ENCODE data around the gene TLN1. TPM values are rescaled to one million over a fixed set of nuclear protein-coding genes. Genes with fewer than 3 reads are reported as not detected.
A peak's percentile ranks its signal among the peaks of the same experiment; 100 is the strongest.

TLN1 gene
- total RNA-seq, 1 donor from 2014 or later: 79.0 TPM

DNA sequence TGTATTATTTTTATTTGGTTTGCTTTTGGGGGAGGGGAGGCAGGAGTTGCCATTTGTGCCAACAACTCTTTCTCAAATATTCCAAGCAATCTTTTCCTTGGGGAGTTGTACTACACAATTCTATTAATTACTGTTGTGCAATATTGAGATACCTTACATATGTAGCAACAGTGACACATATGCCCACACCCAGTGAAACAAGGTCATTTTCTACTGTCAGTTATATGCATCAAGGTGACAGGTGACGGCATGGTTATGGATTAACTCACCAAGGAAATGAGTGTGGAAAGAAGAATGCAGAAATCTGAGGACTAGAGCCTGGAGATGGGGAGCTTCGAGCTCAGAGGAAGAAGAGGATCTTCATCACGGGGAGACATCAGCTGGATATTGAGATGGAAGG is 39.9 kb upstream of the TLN1 start:
- H3K27me3 ChIP-seq (ENCODE audit: control insufficient read depth, insufficient read depth, low read length): no peaks in the 10 kb centered on the region
- DNase-seq (ENCODE audit: low read depth) (peak; percentile 92), FAIRE-seq (no peak)
- no peak overlapping the region for H3K4me3 ChIP-seq (ENCODE audit: low read depth, low read length)
- TF ChIP-seq, protein P1, sequence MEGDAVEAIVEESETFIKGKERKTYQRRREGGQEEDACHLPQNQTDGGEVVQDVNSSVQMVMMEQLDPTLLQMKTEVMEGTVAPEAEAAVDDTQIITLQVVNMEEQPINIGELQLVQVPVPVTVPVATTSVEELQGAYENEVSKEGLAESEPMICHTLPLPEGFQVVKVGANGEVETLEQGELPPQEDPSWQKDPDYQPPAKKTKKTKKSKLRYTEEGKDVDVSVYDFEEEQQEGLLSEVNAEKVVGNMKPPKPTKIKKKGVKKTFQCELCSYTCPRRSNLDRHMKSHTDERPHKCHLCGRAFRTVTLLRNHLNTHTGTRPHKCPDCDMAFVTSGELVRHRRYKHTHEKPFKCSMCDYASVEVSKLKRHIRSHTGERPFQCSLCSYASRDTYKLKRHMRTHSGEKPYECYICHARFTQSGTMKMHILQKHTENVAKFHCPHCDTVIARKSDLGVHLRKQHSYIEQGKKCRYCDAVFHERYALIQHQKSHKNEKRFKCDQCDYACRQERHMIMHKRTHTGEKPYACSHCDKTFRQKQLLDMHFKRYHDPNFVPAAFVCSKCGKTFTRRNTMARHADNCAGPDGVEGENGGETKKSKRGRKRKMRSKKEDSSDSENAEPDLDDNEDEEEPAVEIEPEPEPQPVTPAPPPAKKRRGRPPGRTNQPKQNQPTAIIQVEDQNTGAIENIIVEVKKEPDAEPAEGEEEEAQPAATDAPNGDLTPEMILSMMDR (IDR thresholded peaks at IDR 0.05; ENCODE audit: insufficient read depth, low read length, severe bottlenecking): no peak
- H3K36me3 ChIP-seq (ENCODE audit: control insufficient read depth, insufficient read depth, low read length): no peaks in the 10 kb centered on the region

DNA sequence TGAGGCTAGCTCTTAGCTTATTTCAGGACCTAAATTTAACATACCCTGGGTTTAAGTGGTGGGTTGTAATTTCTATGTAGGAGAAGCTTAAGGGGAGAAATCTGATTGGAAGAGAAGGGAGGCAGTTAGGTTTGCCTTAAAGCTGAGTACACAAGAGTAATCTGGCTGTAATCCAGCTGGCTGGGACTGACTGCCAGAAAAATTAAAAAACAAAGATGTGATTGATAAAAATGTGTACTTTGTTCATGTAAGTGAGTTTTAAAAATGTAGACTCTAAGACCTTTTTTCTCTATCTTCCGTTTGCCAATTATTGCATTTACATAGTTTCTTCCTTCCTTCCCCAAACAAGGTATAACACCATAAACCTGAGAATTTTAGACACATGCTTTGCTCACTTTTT is 39.5 kb upstream of the TLN1 start:
- FAIRE-seq (no peak), DNase-seq (ENCODE audit: low read depth) (peak; percentile 36)
- TF ChIP-seq, protein P1 (IDR thresholded peaks at IDR 0.05; ENCODE audit: insufficient read depth, low read length, severe bottlenecking): no peak
- H3K4me3 ChIP-seq (ENCODE audit: low read depth, low read length): no peak overlapping the region
- no peaks in the 10 kb centered on the region for H3K27me3 ChIP-seq (ENCODE audit: control insufficient read depth, insufficient read depth, low read length)
- H3K36me3 ChIP-seq (ENCODE audit: control insufficient read depth, insufficient read depth, low read length): no peaks in the 10 kb centered on the region

DNA sequence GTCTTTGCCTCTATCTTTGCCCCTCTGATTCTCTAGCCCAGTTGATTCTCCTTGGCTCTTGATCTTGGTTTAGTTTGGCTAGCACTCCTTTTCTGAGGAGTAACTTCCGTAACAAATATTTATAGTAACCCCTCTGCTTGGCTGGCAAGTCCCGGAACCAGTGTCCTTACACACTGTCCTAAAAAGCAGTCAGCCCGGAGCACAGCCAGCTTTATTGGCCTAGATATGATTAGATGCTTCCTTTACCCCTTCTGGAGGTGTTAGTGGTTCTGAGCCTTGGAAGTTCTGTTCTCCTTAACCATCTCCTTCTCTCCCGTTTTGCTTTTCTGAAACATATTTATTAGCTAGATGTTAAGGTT is 39.1 kb upstream of the TLN1 start:
- no peak overlapping the region for H3K4me3 ChIP-seq (ENCODE audit: low read depth, low read length)
- no peaks in the 10 kb centered on the region for H3K36me3 ChIP-seq (ENCODE audit: control insufficient read depth, insufficient read depth, low read length)
- FAIRE-seq (no peak), DNase-seq (ENCODE audit: low read depth) (no peak)
- TF ChIP-seq, protein P1 (IDR thresholded peaks at IDR 0.05; ENCODE audit: insufficient read depth, low read length, severe bottlenecking): no peak
- no peaks in the 10 kb centered on the region for H3K27me3 ChIP-seq (ENCODE audit: control insufficient read depth, insufficient read depth, low read length)

DNA sequence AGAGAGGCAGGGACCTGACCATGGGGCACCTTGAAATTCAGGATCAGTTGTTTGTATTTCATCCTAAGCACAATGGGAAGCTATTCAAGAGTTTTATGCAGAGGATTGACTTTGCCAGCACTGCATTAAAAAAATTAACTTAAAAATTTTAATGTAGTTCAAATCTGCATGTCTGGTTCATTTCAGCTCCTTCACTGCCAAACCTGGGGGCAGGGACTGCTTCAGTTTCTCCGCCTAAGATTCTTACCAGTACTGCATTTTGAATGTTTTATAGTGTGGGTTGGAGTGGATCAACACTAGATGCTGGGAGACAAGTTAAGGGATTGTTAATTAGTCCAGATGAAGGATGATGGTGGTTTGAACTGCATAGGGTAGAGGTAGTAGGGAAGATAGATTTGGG is 37.8 kb upstream of the TLN1 start:
- TF ChIP-seq, protein P1 (IDR thresholded peaks at IDR 0.05; ENCODE audit: insufficient read depth, low read length, severe bottlenecking): no peak
- FAIRE-seq (no peak), DNase-seq (ENCODE audit: low read depth) (no peak)
- Histone ChIP-seq H3K27me3 (ENCODE audit: control insufficient read depth, insufficient read depth, low read length) (no peaks in the 10 kb centered on the region), H3K36me3 (ENCODE audit: control insufficient read depth, insufficient read depth, low read length) (no peaks in the 10 kb centered on the region), H3K4me3 (ENCODE audit: low read depth, low read length) (no peak overlapping the region)

DNA sequence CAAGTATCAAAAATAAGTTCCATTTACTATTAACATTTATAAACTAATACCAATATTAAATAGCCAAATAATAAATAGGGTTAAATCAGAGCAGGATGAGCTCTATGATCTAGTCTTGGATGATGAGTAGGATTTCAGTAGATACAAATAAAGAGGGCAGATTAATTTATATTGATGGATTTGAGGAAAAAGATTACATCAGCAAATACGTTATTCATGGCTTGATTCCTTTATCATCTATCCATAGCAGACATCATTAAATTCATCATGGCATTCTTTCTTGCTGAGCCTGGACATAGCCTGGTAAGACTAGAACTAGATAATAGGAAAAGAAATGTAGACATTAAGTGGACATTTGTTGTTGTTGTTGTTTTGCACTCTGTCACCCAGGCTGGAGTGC is 35.5 kb upstream of the TLN1 start:
- H3K4me3 ChIP-seq (ENCODE audit: low read depth, low read length): no peak overlapping the region
- no peak for FAIRE-seq
- no peak for DNase-seq (ENCODE audit: low read depth)
- H3K27me3 ChIP-seq (ENCODE audit: control insufficient read depth, insufficient read depth, low read length): no peaks in the 10 kb centered on the region
- H3K36me3 ChIP-seq (ENCODE audit: control insufficient read depth, insufficient read depth, low read length): no peaks in the 10 kb centered on the region
- TF ChIP-seq, protein P1 (IDR thresholded peaks at IDR 0.05; ENCODE audit: insufficient read depth, low read length, severe bottlenecking): no peak

DNA sequence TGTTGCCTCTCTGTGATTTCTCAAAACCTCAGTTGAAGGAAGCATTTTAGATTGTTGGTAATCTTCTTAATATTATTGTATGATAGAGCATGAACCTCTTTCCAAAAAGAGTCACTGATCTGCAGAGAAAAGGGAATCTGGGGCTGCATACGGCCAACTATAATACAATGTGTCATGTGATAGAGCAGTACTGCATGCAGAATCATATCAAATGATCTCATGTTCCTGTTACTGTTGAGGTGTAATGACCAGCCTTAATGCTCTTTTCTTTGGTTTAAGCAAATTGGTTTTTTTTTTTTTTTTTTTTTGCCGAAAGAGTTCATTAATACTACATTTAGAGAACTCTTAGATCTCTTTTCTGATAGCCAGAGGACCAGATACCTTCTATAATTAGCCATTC is 35.0 kb upstream of the TLN1 start:
- DNase-seq (ENCODE audit: low read depth) (no peak), FAIRE-seq (no peak)
- TF ChIP-seq, protein P1 (IDR thresholded peaks at IDR 0.05; ENCODE audit: insufficient read depth, low read length, severe bottlenecking): no peak
- Histone ChIP-seq H3K4me3 (ENCODE audit: low read depth, low read length) (no peak overlapping the region), H3K36me3 (ENCODE audit: control insufficient read depth, insufficient read depth, low read length) (no peaks in the 10 kb centered on the region), H3K27me3 (ENCODE audit: control insufficient read depth, insufficient read depth, low read length) (no peaks in the 10 kb centered on the region)
